A673 (cell line): Measurements from ENCODE around the gene TCIRG1. TPM values are rescaled to one million over a fixed set of nuclear protein-coding genes. Genes with fewer than 3 reads are reported as not detected.
A peak's percentile ranks its signal among the peaks of the same experiment; 100 is the strongest.

Source experiments
- BruUV-seq: library from RNA; stranded (reverse); fragments of 400-500 nt; replicated peaks from 2 replicates; lab custom pipeline; 2021; lab: Mats Ljungman, UMichigan
- CTCF ChIA-PET: fragments of 300-600 bp; sonication (Branson Sonifier 250); formaldehyde crosslinking; loops from one replicate; lab custom pipeline; 2022; ENCODE audit warnings: antibody characterized with exemption; lab: Charles Lee
- POLR2A ChIA-PET: fragments of 300-600 bp; sonication (Branson Sonifier 250); formaldehyde crosslinking; loops from one replicate; lab custom pipeline; 2022; ENCODE audit warnings: antibody characterized with exemption; ENCODE audit not compliant: low non-redundant PET; lab: Charles Lee
- DNase-seq: peaks from one replicate; pipeline ENCODE4 v3.0.0-alpha.2; 2015; ENCODE audit warnings: low spot score
- H3K27ac ChIP-seq: fragments of 200-600 bp; sonication (generic); 2 replicates; pipeline ENCODE4 v1.5.1; 2016; ENCODE audit warnings: mixed run types, low read depth, mild to moderate bottlenecking, mixed read lengths, antibody characterized with exemption, low read length; ENCODE audit not compliant: poor library complexity, severe bottlenecking
- H3K27me3 ChIP-seq: fragments of 200-600 bp; sonication (generic); replicated peaks from 2 replicates; pipeline ENCODE4 v1.6.1; 2017; ENCODE audit warnings: mixed run types, low read depth, mild to moderate bottlenecking, mixed read lengths, antibody characterized with exemption, low read length; ENCODE audit not compliant: insufficient read depth, poor library complexity
- H3K36me3 ChIP-seq: fragments of 200-600 bp; sonication (generic); 2 replicates; pipeline ENCODE4 v1.6.1; 2016; ENCODE audit warnings: mixed run types, mild to moderate bottlenecking, mixed read lengths, antibody characterized with exemption, low read length; ENCODE audit not compliant: insufficient read depth, poor library complexity, severe bottlenecking
- H3K4me1 ChIP-seq: fragments of 200-600 bp; sonication (generic); 2 replicates; pipeline ENCODE4 v1.6.1; 2017; ENCODE audit warnings: mixed run types, mild to moderate bottlenecking, mixed read lengths, antibody characterized with exemption, low read length; ENCODE audit not compliant: insufficient read depth, poor library complexity, severe bottlenecking
- H3K4me3 ChIP-seq: fragments of 200-600 bp; sonication (generic); 2 replicates; pipeline ENCODE4 v1.5.1; 2016; ENCODE audit warnings: low read depth, mixed run types, mild to moderate bottlenecking, mixed read lengths, low read length; ENCODE audit not compliant: poor library complexity, severe bottlenecking
- H3K9me3 ChIP-seq: fragments of 200-600 bp; sonication (generic); 2 replicates; pipeline ENCODE4 v1.6.1; 2016; ENCODE audit warnings: mixed run types, low read depth, mild to moderate bottlenecking, mixed read lengths, antibody characterized with exemption, low read length; ENCODE audit not compliant: poor library complexity, severe bottlenecking
- CTCF ChIP-seq: fragments of 300-800, 200-600 bp; sonication (generic); conservative IDR thresholded peaks from 2 replicates; pipeline ENCODE4 v1.5.1; 2017; ENCODE audit warnings: low read depth, mild to moderate bottlenecking, antibody characterized with exemption, low read length, moderate library complexity, mixed read lengths
- EZH2 ChIP-seq: fragments of 200-600 bp; sonication (generic); IDR thresholded peaks from 2 replicates; pipeline ENCODE4 v1.6.1; 2017; ENCODE audit warnings: borderline replicate concordance, low read depth, mild to moderate bottlenecking, mixed read lengths, antibody characterized with exemption, low read length; ENCODE audit not compliant: poor library complexity, severe bottlenecking
- intact Hi-C: fragments of 100-400 bp; cut with micrococcal nuclease; formaldehyde crosslinking; loops from one replicate; pipeline ENCODE4 v1.10.0; 2022; ENCODE audit not compliant: unreplicated experiment
- total RNA-seq: library from RNA; stranded (reverse); gene quantifications from 2 replicates; pipeline ENCODE4 v1.2.3, GENCODE V29; 2021

TCIRG1 gene
- total RNA-seq, 1 experiment from 2014 or later = 15.0 TPM

- Histone ChIP-seq H3K36me3 (no peaks in the 10 kb centered on the region), H3K27me3 (no peaks in the 10 kb centered on the region), H3K27ac (no peak overlapping the region), H3K9me3 (no peaks in the 10 kb centered on the region), H3K4me3 (no peak overlapping the region), H3K4me1 (peaks cover under 1% of the 10 kb centered on the region)
- POLR2A ChIA-PET = no interaction called here
- BruUV-seq = no TSS peak
- CTCF ChIA-PET = no interaction called here
- no peak for DNase-seq
- intact Hi-C loops = loop anchor here (10.0 kb wide), 1 partner anchor 195 kb away; no protein-coding TSS in a partner anchor
- TF ChIP-seq EZH2 (no peak), CTCF (peak; percentile 35; the same call in 1 of the 2 replicates)
These were observed 29.3 kb upstream of the TCIRG1 start for GRCh38 chr11:68009391-68010089.

DNA sequence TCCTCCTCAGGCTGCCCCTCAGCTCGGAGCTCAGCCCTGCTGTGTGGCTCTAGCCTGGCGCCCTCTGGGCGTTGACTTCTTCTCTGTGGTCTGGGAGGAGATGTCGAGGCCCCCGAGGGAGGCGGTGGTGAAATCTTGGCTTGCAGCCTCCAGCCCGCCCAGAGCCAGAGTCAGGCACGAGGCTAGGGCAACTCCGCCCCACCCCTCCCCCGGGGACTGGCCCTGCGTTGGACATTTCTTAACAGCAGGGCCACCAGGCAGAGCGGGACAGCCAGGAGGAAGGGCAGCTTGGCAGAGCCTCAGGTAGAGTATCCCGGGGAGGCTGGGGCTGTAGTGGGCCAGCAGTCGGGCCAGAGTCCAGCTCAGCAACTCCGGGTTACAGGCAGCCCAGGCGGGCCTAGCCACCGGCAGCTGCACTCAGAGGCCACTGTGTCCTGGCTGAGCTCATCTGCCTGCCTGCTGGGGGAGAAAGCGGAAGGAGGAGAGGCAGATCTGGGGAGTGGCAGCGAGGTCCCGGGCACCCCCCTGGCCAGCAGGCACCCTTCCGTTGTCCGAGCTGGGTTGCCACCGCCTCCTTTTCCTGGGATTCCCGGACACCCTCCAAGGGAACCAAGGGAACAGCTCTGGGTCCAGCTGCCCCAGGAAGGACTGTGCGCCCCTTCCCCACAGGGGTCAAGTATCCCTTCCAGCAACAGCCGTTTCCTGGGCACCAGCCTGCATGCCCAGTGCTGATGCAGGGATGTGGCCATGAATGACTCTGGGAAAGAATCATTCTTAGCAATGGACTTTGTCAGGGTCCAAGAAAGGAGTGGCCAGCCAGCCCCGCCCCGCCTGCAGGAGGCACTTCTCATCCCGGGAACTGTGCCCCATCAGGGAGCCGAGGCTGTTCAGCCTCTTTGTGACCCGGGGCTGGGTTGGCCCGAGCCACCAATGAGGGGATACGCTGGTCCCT lies 28.5 kb upstream of the TCIRG1 start, which contains the start of gene ALDH3B1:
Gene ALDH3B1 (plus strand): TSS at position 238 of the 952 bp plus-strand sequence. CDS start 4,971 bp downstream, outside the sequence.
- BruUV-seq = no TSS peak
- no peak within 1 kb of the TSS for H3K27ac ChIP-seq
- no peak for TF ChIP-seq EZH2
- TF ChIP-seq CTCF = no peak
- H3K4me1 ChIP-seq = no peaks in the 10 kb centered on the region
- CTCF ChIA-PET = no interaction called here
- no peaks in the 10 kb centered on the region for H3K9me3 ChIP-seq
- H3K4me3 ChIP-seq = no peak within 1 kb of the TSS
- intact Hi-C loops = no loop called here
- no peak for DNase-seq
- POLR2A ChIA-PET = no interaction called here
- no peaks in the 10 kb centered on the region for H3K36me3 ChIP-seq
- H3K27me3 ChIP-seq = no peaks in the 10 kb centered on the region

- no peak for DNase-seq
- no peak overlapping the region for H3K4me3 ChIP-seq
- intact Hi-C loops = no loop called here
- no TSS peak for BruUV-seq
- CTCF ChIA-PET = no interaction called here
- no peak overlapping the region for H3K27ac ChIP-seq
- POLR2A ChIA-PET = no interaction called here
- H3K36me3 ChIP-seq = no peaks in the 10 kb centered on the region
- TF ChIP-seq CTCF (no peak), EZH2 (no peak)
- H3K27me3 ChIP-seq = no peaks in the 10 kb centered on the region
- H3K4me1 ChIP-seq = no peaks in the 10 kb centered on the region
- no peaks in the 10 kb centered on the region for H3K9me3 ChIP-seq
These were observed 27.5 kb upstream of the TCIRG1 start for GRCh38 chr11:68011051-68011943.
